Measurements from ENCODE around the gene KRT5. TPM values are rescaled to one million over a fixed set of nuclear protein-coding genes. Genes with fewer than 3 reads are reported as not detected.

Gene KRT5
- total RNA-seq, 1 donor, result 0.36 TPM

GRCh38 chr12:52546126-52546525 is 25.9 kb upstream of the KRT5 start:
- Histone ChIP-seq H3K4me2 (ENCODE audit: insufficient read depth, low read length) (no peak overlapping the region), H3K9me3 (ENCODE audit: low read depth, low read length) (no peaks in the 10 kb centered on the region), H4K20me1 (ENCODE audit: insufficient read depth, low read length) (peaks cover 3% of the 10 kb centered on the region), H3K79me2 (ENCODE audit: insufficient read depth, low read length) (no peaks in the 10 kb centered on the region), H3K27me3 (ENCODE audit: insufficient read depth, low read length) (peaks cover 33% of the 10 kb centered on the region), H3K36me3 (ENCODE audit: insufficient read depth, low read length) (no peaks in the 10 kb centered on the region), H2AFZ (ENCODE audit: low read length) (no peak overlapping the region), H3K4me1 (ENCODE audit: insufficient read depth, low read length) (no peaks in the 10 kb centered on the region), H3K4me3 (ENCODE audit: insufficient read depth, low read length) (no peak overlapping the region), H3K27ac (ENCODE audit: low read depth, low read length) (no peak overlapping the region)
- DNase-seq (ENCODE audit: insufficient read length, low spot score, missing footprints), result no peak
- TF ChIP-seq CTCF (IDR thresholded peaks at IDR 0.05; ENCODE audit: extremely low read depth, low read depth, low read length), result no peak

- peak; percentile 26 for TF ChIP-seq CTCF (IDR thresholded peaks at IDR 0.05; ENCODE audit: extremely low read depth, low read depth, low read length)
- no peaks in the 10 kb centered on the region for H3K4me1 ChIP-seq (ENCODE audit: insufficient read depth, low read length)
- no peak overlapping the region for H3K4me3 ChIP-seq (ENCODE audit: insufficient read depth, low read length)
- H2AFZ ChIP-seq (ENCODE audit: low read length), result no peak overlapping the region
- DNase-seq (ENCODE audit: insufficient read length, low spot score, missing footprints), result peak; percentile 93
- H3K27ac ChIP-seq (ENCODE audit: low read depth, low read length), result no peak overlapping the region
- H3K9me3 ChIP-seq (ENCODE audit: low read depth, low read length), result no peaks in the 10 kb centered on the region
- H3K36me3 ChIP-seq (ENCODE audit: insufficient read depth, low read length), result no peaks in the 10 kb centered on the region
- peaks cover 17% of the 10 kb centered on the region for H3K27me3 ChIP-seq (ENCODE audit: insufficient read depth, low read length)
- no peaks in the 10 kb centered on the region for H4K20me1 ChIP-seq (ENCODE audit: insufficient read depth, low read length)
- peak overlapping the region; percentile 23 for H3K4me2 ChIP-seq (ENCODE audit: insufficient read depth, low read length)
- no peaks in the 10 kb centered on the region for H3K79me2 ChIP-seq (ENCODE audit: insufficient read depth, low read length)
Measured at GRCh38 chr12:52543985-52544883, 24.0 kb upstream of the KRT5 start.

GRCh38 chr12:52542785-52543318 is 22.7 kb upstream of the KRT5 start:
- peaks cover 14% of the 10 kb centered on the region for H3K27me3 ChIP-seq (ENCODE audit: insufficient read depth, low read length)
- TF ChIP-seq CTCF (IDR thresholded peaks at IDR 0.05; ENCODE audit: extremely low read depth, low read depth, low read length), result no peak

GRCh38 chr12:52542157-52542556 is 22.0 kb upstream of the KRT5 start:
- Histone ChIP-seq H3K4me2 (ENCODE audit: insufficient read depth, low read length) (no peak overlapping the region), H3K79me2 (ENCODE audit: insufficient read depth, low read length) (no peaks in the 10 kb centered on the region), H2AFZ (ENCODE audit: low read length) (no peak overlapping the region), H3K27me3 (ENCODE audit: insufficient read depth, low read length) (peaks cover 9% of the 10 kb centered on the region), H3K36me3 (ENCODE audit: insufficient read depth, low read length) (no peaks in the 10 kb centered on the region), H3K9me3 (ENCODE audit: low read depth, low read length) (no peaks in the 10 kb centered on the region), H4K20me1 (ENCODE audit: insufficient read depth, low read length) (no peaks in the 10 kb centered on the region), H3K4me3 (ENCODE audit: insufficient read depth, low read length) (no peak overlapping the region), H3K4me1 (ENCODE audit: insufficient read depth, low read length) (no peaks in the 10 kb centered on the region), H3K27ac (ENCODE audit: low read depth, low read length) (no peak overlapping the region)
- TF ChIP-seq CTCF (IDR thresholded peaks at IDR 0.05; ENCODE audit: extremely low read depth, low read depth, low read length), result no peak
- DNase-seq (ENCODE audit: insufficient read length, low spot score, missing footprints), result no peak

More at GRCh38 chr12:52542785-52543318, 22.7 kb upstream of the KRT5 start:
- H3K4me1 ChIP-seq (ENCODE audit: insufficient read depth, low read length), result no peaks in the 10 kb centered on the region
- no peak overlapping the region for H3K4me3 ChIP-seq (ENCODE audit: insufficient read depth, low read length)
- no peaks in the 10 kb centered on the region for H3K79me2 ChIP-seq (ENCODE audit: insufficient read depth, low read length)
- no peak overlapping the region for H3K4me2 ChIP-seq (ENCODE audit: insufficient read depth, low read length)
- no peaks in the 10 kb centered on the region for H3K36me3 ChIP-seq (ENCODE audit: insufficient read depth, low read length)
- no peak overlapping the region for H2AFZ ChIP-seq (ENCODE audit: low read length)
- no peaks in the 10 kb centered on the region for H3K9me3 ChIP-seq (ENCODE audit: low read depth, low read length)
- no peaks in the 10 kb centered on the region for H4K20me1 ChIP-seq (ENCODE audit: insufficient read depth, low read length)
- DNase-seq (ENCODE audit: insufficient read length, low spot score, missing footprints), result no peak
- H3K27ac ChIP-seq (ENCODE audit: low read depth, low read length), result no peak overlapping the region
